GM12873 (cell line): ENCODE results near the gene ADH7.

ENCODE experiments used
- TF ChIP-seq, protein P1 (sequence below): IDR thresholded peaks from 2 replicates; pipeline ENCODE4 v1.5.1; 2012; ENCODE audit warnings: low read depth, mild to moderate bottlenecking, moderate library complexity, low read length, control low read depth; ENCODE audit not compliant: insufficient read depth; ENCODE audit errors: missing control alignments

ADH7 gene

DNA sequence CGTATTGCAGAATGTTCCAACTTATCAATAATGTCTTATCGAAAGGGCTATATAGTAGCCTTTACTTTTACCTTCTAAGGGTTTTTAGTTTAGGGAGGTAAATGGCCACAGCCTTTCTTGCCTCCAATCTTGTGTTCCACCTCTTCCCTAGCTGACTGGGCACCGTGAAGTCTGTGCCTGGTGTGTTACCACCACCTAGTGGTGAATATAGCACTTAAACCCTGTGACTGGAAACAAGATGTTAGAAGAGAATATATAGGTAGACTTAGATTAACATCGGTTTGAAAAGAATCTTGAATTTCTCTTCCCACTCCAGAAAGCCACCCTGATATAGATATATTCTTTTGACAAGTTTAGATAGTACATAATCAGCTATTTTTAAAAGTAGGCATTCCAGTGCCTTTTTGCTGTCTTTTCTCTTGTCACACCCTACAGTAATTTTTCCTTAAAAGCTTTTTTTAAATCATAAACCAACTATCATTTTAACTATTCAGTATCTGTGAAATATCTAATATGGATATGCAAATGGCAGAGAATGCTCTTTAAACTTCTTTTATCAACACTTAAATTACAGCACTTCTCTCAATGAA, 27.8 kb upstream of the ADH7 start:
- TF ChIP-seq, protein P1, sequence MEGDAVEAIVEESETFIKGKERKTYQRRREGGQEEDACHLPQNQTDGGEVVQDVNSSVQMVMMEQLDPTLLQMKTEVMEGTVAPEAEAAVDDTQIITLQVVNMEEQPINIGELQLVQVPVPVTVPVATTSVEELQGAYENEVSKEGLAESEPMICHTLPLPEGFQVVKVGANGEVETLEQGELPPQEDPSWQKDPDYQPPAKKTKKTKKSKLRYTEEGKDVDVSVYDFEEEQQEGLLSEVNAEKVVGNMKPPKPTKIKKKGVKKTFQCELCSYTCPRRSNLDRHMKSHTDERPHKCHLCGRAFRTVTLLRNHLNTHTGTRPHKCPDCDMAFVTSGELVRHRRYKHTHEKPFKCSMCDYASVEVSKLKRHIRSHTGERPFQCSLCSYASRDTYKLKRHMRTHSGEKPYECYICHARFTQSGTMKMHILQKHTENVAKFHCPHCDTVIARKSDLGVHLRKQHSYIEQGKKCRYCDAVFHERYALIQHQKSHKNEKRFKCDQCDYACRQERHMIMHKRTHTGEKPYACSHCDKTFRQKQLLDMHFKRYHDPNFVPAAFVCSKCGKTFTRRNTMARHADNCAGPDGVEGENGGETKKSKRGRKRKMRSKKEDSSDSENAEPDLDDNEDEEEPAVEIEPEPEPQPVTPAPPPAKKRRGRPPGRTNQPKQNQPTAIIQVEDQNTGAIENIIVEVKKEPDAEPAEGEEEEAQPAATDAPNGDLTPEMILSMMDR: peak; percentile 73

DNA sequence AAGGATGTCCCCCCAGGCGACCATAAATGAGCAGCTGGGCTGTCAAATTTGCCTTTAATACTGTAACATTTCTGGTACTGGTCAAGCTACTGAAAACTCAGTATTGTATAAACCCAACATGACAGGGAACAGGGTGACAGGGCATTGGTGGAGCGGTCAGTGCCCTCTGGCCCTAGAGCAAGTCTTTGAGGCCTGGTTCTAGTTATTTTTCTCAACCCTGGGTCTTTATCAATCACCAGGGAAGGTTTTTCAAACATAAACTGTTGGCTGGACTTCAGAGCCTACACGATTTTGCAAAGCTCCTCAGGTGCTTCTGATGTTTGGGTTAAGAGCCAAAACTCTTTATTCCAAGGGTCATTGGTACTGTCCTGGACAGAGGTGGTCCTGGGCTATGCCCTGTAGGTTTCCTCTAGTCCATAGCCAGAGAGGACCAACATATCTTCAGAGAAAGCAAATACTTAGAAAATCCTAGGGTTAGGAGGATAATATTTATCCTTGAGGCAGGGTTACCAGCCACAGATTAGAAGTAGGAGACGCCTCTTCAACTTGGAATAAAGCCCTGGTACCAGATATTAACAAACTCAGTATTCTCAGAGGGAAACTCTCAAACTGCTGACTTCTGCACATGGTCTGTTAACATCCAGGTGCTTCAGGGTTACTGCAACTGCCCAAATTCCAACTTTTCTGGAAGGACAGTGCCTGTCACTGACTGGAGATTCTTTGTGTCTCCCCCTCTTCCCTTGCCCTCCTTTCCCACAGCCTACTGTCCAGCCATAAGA, 26.7 kb upstream of the ADH7 start:
- TF ChIP-seq, protein P1: no peak

DNA sequence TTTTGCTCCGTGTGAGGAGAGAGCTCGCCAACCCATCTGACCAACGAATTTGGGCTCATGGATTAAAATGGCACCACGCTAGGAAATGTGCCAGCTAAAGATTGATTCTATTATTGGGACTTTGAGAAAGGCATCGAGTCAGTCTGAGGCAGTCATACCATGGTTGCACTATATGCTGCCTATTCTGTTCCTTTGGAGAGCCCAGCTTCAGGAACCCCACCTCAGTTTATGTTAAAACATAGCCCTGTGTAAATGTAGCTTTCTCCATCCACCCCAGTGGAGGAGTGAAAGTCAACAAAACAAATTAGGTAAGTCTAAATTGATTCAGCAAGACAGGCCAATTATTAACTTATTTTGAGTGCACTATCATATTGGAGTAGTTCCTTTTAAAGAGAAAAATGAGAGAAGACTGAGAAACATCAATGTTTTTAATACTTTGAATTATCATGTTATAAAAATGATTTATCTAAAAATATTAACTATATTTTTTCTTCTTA, 24.5 kb upstream of the ADH7 start:
- TF ChIP-seq, protein P1: no peak

DNA sequence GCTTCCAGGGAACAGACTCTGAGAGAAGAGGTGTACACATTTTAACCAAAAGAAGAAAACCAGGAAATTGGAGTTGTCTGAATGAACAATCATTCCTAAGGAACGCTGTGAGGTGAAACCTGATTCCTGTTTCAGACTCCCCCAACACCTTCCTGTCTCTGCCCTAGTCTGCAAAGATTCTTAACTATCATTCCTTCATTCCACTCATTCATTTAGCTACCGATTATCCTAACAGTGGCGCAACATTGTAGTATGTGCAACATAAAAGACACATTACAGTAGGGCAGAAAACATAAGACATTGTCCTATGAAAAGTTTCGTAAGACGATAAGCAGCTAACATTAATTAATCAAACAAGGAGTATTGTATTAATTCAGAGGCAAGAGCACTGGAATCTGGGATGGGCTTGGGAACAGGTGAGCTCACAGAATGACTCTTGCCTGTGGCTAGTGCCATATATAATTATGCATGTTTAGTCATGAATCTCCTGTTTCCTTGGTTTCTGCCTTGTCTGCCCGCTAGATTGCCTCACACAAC, 23.8 kb upstream of the ADH7 start:
- TF ChIP-seq, protein P1: no peak

GRCh38 chr4:99457676-99458075, 22.5 kb upstream of the ADH7 start:
- TF ChIP-seq, protein P1: no peak

DNA sequence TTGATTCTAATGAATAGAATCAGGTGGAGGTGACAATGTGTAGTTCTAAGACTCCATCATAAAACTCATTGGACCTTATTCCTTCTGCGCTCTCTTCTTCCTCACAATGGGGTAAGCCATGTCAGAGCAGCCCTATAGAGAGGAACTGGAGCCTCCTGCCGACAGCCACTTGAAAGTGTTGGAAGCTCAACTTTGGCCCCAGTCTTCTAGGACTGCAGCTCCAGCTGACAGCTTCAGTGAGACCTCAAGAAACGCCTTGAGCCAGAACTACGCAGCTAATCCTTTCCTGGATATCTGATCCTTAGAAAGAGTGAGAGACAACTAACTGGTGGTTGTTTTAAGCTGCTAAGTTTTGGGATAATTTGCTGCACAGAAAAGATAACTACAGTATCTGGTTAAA, 22.1 kb upstream of the ADH7 start:
- TF ChIP-seq, protein P1: no peak

- TF ChIP-seq, protein P1: no peak
These were observed 12.4 kb upstream of the ADH7 start for GRCh38 chr4:99447513-99447912.
